Hepatocyte (in vitro differentiated cells): ENCODE data around the gene CEMIP2. TPM values are rescaled to one million over a fixed set of nuclear protein-coding genes. Genes with fewer than 3 reads are reported as not detected.

ENCODE experiments used
- DNase-seq: peaks from one replicate; pipeline ENCODE4 v3.0.0-alpha.2; 2016; ENCODE audit warnings: low spot score
- H2AFZ ChIP-seq: fragments of 200-600 bp; sonication (generic); 2 replicates; pipeline ENCODE4 v1.6.0; 2016; ENCODE audit warnings: antibody characterized with exemption, mild to moderate bottlenecking
- H3K27ac ChIP-seq: fragments of 200-600 bp; sonication (generic); 2 replicates; pipeline ENCODE4 v1.5.1; 2016; ENCODE audit warnings: mild to moderate bottlenecking
- H3K27me3 ChIP-seq: fragments of 200-600 bp; sonication (generic); 2 replicates; pipeline ENCODE4 v1.6.1; 2016
- H3K36me3 ChIP-seq: fragments of 200-600 bp; sonication (generic); replicated peaks from 2 replicates; pipeline ENCODE4 v1.5.1; 2016; ENCODE audit warnings: low read depth; ENCODE audit not compliant: insufficient read depth
- H3K4me1 ChIP-seq: fragments of 200-600 bp; sonication (generic); 2 replicates; pipeline ENCODE4 v1.5.1; 2016; ENCODE audit warnings: mild to moderate bottlenecking, moderate library complexity; ENCODE audit not compliant: insufficient read depth
- H3K4me2 ChIP-seq: fragments of 200-600 bp; sonication (generic); 2 replicates; pipeline ENCODE4 v1.6.0; 2016
- H3K4me3 ChIP-seq: fragments of 200-600 bp; sonication (generic); 2 replicates; pipeline ENCODE4 v1.5.1; 2016; ENCODE audit warnings: mild to moderate bottlenecking
- H3K79me2 ChIP-seq: fragments of 200-600 bp; sonication (generic); 2 replicates; pipeline ENCODE4 v1.6.0; 2017; ENCODE audit warnings: mild to moderate bottlenecking
- H3K9me2 ChIP-seq: fragments of 200-600 bp; sonication (generic); replicated peaks from 2 replicates; pipeline ENCODE4 v1.6.0; 2017; ENCODE audit warnings: mild to moderate bottlenecking; ENCODE audit not compliant: insufficient read depth
- H3K9me3 ChIP-seq: fragments of 200-600 bp; sonication (generic); 2 replicates; pipeline ENCODE4 v1.5.1; 2016; ENCODE audit warnings: low read depth, mild to moderate bottlenecking
- H4K20me1 ChIP-seq: fragments of 200-600 bp; sonication (generic); 2 replicates; pipeline ENCODE4 v1.6.0; 2016; ENCODE audit warnings: mild to moderate bottlenecking; ENCODE audit not compliant: insufficient read depth, poor library complexity, severe bottlenecking
- EZH2 ChIP-seq: fragments of 200-600 bp; sonication (generic); IDR thresholded peaks from 2 replicates; pipeline ENCODE4 v1.6.1; 2016; ENCODE audit warnings: antibody characterized with exemption, mild to moderate bottlenecking, borderline replicate concordance
- EZH2phosphoT487 ChIP-seq: fragments of 200-600 bp; sonication (generic); IDR thresholded peaks from one replicate; pipeline ENCODE4 v1.6.1; 2018; ENCODE audit warnings: antibody characterized with exemption, mild to moderate bottlenecking, low read depth, moderate library complexity; ENCODE audit not compliant: unreplicated experiment, severe bottlenecking
- WGBS: methylation state at CpG from one replicate; pipeline ENCODE4 v1.1.6; 2016; ENCODE audit warnings: low lambda C conversion rate; ENCODE audit errors: missing lambda C conversion rate; 5-methylcytosine and 5-hydroxymethylcytosine counted together
- polyA plus RNA-seq: library from polyadenylated mRNA; unstranded; fragments of >200 nt; fragmentation: Nextera tagmentation; extraction: Ambion mirVana; gene quantifications from 2 replicates; pipeline ENCODE4 v1.2.1, GENCODE V29; 2016
- total RNA-seq: library from RNA; depleted of rRNA; stranded (reverse); fragments of >200 nt; gene quantifications from 2 replicates; pipeline ENCODE4 v1.2.3, GENCODE V29; 2014
- TF ChIP-seq, protein P1 (sequence below): fragments of 200-600 bp; sonication (generic); IDR thresholded peaks from 2 replicates; pipeline ENCODE4 v1.5.1; 2016; ENCODE audit warnings: antibody characterized with exemption, mild to moderate bottlenecking; ENCODE audit not compliant: poor library complexity

The CEMIP2 gene
- total and polyA plus RNA-seq, 2 experiments from 2014 or later: 45.2 to 94.2 TPM

DNA sequence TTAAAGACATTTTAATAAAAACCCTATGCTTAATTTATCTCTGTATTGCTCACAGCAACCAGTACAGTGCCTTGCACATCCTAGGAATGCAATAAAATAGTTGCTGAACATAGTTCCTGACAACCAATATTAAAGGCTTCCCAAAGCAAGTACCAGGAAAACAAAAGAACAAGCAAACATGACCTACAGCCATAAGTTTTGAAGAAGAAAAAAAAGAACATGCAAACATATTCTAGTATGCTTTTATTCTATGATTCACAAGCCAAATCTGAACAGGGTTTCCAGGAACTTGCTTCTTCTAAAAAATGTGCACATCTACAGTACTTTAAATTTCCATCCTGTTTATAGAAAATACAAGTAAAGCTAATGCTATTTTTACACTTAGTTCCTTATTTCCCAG lies 4.5 kb downstream of the CEMIP2 start:
- no peaks in the 10 kb centered on the region for H3K9me2 ChIP-seq
- H2AFZ ChIP-seq: no peak overlapping the region
- H3K4me3 ChIP-seq: no peak overlapping the region
- peak overlapping the region; percentile 100 for H3K4me2 ChIP-seq
- H3K27ac ChIP-seq: peak overlapping the region; percentile 74
- no peaks in the 10 kb centered on the region for H3K36me3 ChIP-seq
- H3K27me3 ChIP-seq: no peaks in the 10 kb centered on the region
- peaks cover 91% of the 10 kb centered on the region for H3K79me2 ChIP-seq
- H4K20me1 ChIP-seq: peaks cover 32% of the 10 kb centered on the region
- no peaks in the 10 kb centered on the region for H3K9me3 ChIP-seq
- no peak for DNase-seq
- H3K4me1 ChIP-seq: peaks cover 60% of the 10 kb centered on the region
- TF ChIP-seq EZH2 (no peak), EZH2phosphoT487 (no peak)
- TF ChIP-seq, protein P1, sequence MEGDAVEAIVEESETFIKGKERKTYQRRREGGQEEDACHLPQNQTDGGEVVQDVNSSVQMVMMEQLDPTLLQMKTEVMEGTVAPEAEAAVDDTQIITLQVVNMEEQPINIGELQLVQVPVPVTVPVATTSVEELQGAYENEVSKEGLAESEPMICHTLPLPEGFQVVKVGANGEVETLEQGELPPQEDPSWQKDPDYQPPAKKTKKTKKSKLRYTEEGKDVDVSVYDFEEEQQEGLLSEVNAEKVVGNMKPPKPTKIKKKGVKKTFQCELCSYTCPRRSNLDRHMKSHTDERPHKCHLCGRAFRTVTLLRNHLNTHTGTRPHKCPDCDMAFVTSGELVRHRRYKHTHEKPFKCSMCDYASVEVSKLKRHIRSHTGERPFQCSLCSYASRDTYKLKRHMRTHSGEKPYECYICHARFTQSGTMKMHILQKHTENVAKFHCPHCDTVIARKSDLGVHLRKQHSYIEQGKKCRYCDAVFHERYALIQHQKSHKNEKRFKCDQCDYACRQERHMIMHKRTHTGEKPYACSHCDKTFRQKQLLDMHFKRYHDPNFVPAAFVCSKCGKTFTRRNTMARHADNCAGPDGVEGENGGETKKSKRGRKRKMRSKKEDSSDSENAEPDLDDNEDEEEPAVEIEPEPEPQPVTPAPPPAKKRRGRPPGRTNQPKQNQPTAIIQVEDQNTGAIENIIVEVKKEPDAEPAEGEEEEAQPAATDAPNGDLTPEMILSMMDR: no peak

GRCh38 chr9:71762900-71763653 lies 5.2 kb downstream of the CEMIP2 start:
- H4K20me1 ChIP-seq: peaks cover 32% of the 10 kb centered on the region
- H2AFZ ChIP-seq: no peak overlapping the region
- H3K27me3 ChIP-seq: no peaks in the 10 kb centered on the region
- H3K4me3 ChIP-seq: no peak overlapping the region
- no peaks in the 10 kb centered on the region for H3K9me3 ChIP-seq
- H3K27ac ChIP-seq: peak overlapping the region; percentile 74
- 67% methylated on average over 2 of the region's 2 CpGs for WGBS
- H3K9me2 ChIP-seq: no peaks in the 10 kb centered on the region
- peaks cover 94% of the 10 kb centered on the region for H3K79me2 ChIP-seq
- H3K4me2 ChIP-seq: peak overlapping the region; percentile 100
- peaks cover 65% of the 10 kb centered on the region for H3K4me1 ChIP-seq
- no peaks in the 10 kb centered on the region for H3K36me3 ChIP-seq
- TF ChIP-seq EZH2phosphoT487: no peak
- TF ChIP-seq EZH2: no peak
- TF ChIP-seq, protein P1: no peak
- DNase-seq: no peak

DNA sequence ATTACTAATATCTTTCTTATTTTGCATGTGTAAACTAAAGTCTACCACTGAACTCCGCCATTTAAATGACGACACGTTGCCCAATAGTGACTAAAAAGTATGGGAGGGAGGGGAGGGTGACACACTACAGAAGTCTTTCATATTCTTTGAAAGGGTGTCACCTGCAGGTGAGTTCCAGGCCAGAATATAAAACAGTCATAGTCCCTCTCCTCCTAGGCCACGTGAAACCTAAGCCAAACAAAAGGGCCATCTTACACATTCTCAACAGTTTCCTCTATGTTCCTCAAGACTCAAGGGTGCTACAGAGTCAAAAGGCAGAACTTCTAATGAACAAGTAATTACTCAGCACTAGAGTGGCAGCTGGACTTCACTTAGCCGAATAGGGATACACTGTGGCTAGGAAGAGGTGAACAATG lies 6.4 kb downstream of the CEMIP2 start:
- H3K36me3 ChIP-seq: no peaks in the 10 kb centered on the region
- H3K79me2 ChIP-seq: peaks cover 94% of the 10 kb centered on the region
- no peaks in the 10 kb centered on the region for H3K27me3 ChIP-seq
- peaks cover 76% of the 10 kb centered on the region for H3K4me1 ChIP-seq
- peak; percentile 43 for DNase-seq
- no peak overlapping the region for H2AFZ ChIP-seq
- H3K27ac ChIP-seq: peak overlapping the region; percentile 74
- H4K20me1 ChIP-seq: peaks cover 25% of the 10 kb centered on the region
- TF ChIP-seq, protein P1: peak; percentile 10
- no peak for TF ChIP-seq EZH2phosphoT487
- TF ChIP-seq EZH2: no peak
- H3K9me2 ChIP-seq: no peaks in the 10 kb centered on the region
- 71% methylated on average over 5 of the region's 5 CpGs for WGBS
- H3K4me3 ChIP-seq: no peak overlapping the region
- peak overlapping the region; percentile 100 for H3K4me2 ChIP-seq
- H3K9me3 ChIP-seq: no peaks in the 10 kb centered on the region
